NCI-H345 (cell line): ENCODE results near the gene DNTT.
A peak's percentile ranks its signal among the peaks of the same experiment; 100 is the strongest.

Experiments used
- DNase-seq: peaks from one replicate; lab custom pipeline; 2025; lab: John Stamatoyannopoulos, UW

Gene DNTT

DNA sequence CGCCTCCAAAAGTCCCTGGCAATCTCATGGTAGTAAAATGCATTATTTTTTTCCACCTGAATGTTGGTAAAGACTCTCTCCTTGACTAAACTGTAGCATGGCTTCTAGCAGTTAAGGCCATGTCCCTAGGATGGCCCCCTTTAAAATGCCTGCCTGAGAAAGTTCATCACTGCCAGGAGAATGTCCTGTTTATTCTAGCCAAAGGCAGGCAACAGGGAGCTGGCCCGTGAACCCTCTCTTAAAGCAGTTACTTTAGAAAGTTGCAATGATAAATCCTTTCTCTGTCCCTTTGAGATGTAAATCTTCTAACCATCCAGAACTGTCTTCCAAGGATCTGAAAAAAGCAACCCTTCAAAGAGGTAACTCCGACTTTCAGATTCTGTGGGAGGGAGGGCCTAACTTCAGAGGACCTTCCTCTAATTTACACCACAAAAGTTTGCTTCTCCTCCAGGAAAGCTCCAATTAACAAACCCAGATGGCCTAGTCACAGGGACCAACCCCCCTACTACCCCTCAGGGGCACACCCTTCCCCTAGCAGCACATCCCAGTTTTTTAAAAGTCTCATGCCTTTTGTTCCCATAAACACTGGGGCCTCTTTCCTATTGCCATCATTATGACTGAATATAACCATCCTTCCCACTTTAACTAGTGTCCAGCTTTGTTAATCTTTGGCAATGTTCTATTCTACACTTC, 5.5 kb downstream of the DNTT start:
- no peak for DNase-seq

DNA sequence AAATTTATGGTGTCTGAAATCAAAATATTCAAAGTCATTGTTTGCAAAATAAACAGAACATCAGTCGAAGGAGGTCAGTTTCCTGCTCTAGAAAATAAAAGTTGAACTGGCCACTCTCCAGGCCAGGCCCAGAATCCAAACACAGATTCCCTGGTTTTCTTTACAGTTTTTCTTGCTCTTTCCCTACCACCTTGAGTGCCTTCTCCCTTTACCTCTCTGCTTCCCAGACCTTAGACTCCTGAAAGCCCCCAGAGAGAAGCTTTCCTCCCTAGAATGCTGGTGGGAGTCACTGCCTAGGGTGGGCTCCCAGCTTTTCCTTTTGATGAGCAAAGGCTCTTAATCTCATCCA, 6.1 kb downstream of the DNTT start:
- no peak for DNase-seq

DNA sequence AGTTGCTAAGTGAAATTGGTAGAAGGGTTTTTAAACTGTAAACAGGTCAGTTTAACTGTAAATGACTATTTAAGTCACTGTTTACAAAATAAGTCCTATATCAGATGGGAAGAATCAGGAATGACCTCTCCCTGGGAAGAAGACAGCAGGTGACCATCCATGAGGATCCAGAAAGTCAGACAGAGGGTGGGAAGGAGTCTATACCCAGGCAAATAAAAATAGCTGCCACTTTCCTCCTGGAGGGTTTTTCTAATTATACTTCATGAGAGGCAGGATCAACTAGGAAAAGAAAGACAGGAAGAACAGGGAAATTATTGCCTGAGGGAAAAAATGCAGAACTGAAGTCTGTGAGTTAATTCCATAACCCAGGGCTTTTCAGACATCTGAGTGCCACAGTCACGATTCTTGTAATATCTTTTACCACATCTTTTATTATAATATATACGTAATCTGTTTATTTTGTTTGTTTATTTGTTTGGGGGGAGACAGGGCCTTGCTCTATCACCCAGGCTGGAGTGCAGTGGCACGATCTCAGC, 7.0 kb downstream of the DNTT start:
- no peak for DNase-seq

DNA sequence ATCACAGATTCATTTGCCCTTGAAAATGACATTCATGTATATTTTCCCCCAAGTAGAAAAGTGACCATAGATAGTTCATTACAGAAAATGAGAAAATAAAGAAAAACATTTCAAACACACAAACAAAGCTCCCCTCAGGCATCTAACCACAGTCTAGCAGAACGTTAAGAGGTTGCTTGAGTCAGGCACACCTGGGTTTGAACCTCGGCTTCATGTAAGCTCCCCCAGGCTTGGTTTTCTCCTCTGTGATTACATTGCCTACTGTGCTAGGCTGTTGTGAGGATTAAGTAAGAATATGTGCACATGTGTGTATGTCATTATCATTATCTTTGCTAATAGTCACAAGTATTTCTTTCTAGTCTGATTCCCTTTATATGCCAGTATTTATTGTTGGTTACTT, 9.1 kb downstream of the DNTT start:
- DNase-seq = no peak

DNA sequence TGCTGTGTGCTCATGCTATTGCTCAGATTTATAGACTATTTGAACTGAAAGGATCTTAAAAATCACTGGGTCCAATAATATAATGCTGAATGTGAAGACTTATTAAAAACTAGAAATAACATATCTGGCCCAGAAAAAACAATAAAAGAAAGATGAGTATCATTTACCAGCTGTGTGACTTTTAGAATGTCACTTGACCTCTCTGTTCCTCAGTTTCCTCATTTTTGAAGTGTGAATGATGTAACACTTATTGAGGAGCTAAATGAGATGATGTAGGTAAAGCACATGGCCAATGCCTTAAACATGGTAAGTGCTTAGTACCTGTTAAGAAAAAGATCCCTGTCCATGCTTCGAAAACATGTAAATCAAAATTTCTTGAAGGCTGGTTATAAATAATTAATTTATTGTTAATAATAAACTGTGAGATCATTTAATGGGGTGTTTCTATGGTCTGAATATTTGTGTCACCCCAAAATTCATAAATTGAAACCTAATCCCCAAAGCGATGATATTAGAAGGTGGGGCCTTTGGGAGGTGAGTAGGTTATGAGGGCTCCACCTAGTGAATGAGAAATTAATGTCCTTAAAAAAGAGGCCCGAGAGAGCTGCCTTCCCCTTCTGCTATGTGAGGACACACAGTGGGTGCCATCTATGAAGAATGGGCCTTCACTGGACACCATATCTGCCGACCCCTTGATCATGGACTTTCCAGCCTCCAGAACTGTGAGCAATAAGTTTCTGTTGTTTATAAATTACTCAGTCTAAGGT, 13.0 kb downstream of the DNTT start:
- no peak for DNase-seq

DNA sequence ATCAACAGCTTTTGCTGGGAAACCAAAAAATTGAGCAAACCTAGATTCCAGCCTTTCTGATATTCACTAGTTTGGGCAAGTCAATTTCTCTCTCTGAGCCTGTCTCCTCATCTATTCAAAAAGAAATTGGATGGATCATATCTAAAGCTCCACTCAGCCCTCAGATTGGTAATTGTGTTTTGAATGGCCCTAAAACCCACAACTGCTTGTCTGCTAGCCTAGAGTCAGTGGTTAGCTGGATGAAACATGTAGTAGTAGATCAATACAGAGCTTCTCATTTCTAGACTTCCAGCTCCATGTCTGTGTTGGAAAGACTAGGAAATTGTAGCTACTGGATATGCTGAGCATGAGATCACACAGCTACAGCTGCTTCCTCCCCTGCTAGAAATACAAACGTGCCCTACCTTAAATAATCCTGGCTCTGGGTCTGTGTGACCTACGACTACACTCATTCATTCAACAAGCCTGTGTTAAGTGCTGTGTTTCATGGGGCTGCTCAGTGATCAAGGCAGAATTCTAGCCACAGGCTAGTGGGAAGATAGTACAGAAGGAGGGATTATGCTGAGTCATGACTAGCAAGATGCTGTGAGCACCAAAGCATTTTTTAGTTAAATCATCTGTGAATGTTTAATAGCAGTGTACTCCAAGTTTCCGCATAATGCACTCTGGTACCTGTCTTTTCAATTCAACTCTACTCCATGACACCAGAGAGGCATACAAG, 15.7 kb downstream of the DNTT start:
- DNase-seq = no peak

DNA sequence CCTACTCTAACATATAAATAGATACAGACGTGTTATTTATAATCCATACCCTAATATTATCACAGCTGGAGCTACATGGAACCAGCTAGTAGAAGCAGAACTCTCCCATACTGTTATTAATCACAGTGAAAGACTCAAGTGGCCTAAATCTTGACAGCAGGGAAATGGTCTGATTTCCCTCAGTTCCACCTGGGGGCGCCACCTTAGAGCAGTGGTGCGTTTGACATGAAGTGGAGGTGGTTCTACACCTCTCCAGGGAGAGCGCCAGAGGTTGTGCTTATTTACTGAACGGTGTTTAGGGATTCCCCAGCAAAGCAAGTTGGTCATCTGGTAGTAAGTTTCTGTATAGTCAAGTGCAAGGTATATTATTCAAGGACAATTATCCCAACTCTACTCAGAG, 17.6 kb downstream of the DNTT start:
- DNase-seq = no peak

DNA sequence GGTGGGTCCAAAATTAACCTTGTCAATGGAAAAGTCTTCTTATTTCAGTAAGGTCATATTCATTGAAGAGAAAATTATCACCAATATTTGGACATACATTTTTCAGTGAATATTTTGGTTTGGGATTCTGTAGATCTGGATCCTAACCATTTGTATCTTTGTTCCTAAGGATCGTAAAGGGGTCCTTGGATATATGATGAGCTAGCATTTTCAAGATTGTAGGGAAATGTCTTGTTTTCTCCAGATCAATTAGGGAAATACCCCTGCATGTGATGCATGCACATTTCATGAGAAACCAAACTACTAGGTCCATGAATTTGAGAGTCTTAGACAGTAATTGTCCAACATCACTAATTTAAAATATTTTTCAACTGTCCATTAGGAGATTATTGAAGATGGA, 18.0 kb downstream of the DNTT start:
- no peak for DNase-seq

DNA sequence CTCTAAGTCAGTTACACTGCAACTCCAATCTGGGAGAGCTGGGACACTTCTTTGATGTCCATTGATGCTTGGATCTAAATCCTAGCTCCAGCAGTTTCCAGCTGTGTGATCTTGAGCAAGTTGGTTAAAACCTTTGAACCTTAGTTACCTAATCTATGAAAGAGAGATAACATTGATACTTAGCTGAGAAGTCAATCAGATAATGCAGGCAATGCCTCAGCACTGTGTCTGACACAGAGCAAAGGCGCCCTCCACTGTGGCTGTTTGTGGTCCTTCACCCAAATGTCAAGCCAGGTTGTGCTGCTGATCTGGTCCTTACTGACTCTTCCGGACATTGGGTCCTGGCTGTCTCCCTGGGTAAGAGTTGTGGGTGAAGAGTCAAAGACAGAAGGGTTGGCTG, 20.2 kb downstream of the DNTT start:
- DNase-seq = no peak

DNA sequence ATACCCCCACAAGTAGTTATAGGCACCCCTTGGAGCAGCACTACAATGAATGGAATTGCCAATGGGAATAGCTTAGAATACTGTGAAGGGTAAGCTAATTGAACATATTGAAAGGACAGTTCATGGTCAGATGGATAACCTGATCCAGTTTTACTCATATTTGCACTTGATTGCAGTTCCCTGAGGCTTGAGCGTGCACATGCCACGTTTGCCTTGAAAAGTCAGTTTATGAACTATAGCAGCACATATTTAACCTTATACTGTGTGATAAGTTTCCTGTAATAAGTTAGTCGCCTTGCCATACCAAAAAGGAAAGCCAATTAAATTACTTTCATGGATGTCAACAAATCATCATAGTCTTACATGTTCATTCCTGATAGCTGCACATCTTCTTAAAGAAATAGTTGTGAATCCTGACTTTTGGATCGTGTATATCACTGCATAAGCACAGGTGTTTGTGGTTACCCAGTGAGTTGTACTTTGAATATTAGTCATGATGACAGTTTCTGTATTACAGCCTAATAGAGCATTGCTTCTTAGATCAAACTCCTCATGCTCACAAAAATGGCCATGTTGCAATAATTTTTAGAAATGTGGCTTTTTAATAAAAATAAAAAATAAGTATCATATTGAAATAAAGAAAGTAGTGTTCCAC, 21.6 kb downstream of the DNTT start:
- no peak for DNase-seq

DNA sequence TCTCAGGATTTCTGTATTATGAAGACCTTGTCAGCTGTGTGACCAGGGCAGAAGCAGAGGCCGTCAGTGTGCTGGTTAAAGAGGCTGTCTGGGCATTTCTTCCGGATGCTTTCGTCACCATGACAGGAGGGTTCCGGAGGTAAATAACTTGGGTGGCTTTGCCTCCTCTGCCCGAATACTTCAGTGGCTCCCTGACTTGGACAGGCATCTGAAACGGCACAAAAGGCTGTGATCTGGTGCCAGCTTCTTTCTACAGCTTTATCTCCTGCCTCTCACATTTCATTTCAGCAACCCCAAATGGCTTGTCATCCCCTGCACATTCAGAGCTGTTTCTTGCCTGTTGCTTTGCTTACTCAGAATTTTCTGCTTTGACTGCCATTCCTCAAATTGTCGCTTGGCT, 23.2 kb downstream of the DNTT start:
- no peak for DNase-seq

DNA sequence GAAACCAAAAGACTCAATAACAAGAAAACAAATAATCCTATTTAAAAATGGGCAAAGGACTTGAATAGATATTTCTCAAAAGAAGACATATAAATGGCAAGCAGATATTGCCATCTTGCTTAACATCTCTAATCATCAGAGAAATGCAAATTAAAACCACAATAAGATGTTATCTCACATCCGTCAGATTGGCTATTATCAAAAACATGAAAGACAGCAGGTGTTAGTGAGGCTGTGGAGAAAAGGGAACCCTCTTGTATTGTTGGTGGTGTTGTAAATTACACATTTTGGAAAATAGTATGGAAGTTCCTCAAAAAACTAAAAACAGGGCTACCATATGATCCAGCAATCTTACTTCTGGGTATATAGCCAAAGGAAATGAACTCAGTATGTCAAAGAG, 28.9 kb downstream of the DNTT start:
- no peak for DNase-seq

DNA sequence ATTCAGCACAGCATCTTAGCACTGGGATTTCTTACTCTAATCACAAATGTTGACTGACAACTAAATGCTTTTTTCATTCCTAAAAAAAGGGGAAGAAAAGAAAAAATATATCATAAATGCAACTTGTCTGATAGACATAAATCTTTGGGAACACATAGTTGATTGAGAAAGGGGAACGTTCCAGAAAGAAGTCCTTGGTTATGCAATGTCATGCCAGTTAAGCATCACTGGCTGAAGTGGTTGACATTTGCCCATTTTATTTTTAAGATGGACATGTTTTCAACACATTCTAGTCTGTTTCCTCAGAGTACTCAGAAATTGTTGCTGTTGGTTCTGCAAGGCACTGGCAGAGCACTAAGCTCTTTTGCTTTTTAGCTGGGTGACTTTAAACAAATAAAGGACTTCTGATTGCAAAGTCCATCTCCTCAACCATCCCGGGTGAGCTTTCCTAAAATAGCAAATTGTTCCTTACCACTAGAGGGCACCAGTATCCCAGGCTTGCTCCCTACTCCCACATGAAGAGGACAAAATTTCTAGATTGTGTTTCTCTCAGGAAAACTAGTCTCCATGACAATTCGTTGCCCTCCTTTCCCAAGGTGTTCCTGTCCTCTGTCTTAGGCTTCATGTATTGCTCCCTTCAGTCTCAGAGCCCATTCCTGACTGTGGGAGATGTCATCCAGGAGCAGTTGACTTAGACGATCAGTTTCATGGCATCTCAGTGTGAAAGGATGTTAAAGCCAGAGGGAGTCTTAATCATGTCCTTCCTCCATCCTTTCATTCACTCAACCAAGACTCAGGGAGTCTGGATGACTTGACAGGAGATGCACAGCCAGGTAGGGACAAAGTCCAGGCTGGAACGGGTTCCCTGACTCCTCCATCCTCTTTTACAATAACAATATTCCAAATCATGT, 30.6 kb downstream of the DNTT start:
- DNase-seq = peak; percentile 5

DNA sequence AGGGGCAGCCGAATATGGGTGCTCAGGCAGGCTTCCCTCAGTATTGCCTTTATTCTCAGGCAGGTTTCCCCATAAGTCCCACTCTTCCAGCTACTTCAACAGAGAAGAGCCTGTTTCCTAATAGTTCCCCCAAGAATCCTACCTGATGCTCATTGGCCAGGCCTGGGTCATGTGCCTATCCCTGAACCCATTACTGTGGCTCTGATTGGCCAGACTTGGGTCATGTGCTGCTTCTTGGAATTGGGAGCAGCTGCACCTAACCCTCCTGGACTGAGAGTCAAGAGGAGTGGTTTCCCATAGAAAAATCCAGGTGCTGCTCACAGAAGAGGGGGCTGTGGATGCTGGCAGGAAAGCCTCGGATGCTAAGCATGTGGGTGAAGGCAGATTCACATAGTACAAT, 32.9 kb downstream of the DNTT start:
- no peak for DNase-seq

DNA sequence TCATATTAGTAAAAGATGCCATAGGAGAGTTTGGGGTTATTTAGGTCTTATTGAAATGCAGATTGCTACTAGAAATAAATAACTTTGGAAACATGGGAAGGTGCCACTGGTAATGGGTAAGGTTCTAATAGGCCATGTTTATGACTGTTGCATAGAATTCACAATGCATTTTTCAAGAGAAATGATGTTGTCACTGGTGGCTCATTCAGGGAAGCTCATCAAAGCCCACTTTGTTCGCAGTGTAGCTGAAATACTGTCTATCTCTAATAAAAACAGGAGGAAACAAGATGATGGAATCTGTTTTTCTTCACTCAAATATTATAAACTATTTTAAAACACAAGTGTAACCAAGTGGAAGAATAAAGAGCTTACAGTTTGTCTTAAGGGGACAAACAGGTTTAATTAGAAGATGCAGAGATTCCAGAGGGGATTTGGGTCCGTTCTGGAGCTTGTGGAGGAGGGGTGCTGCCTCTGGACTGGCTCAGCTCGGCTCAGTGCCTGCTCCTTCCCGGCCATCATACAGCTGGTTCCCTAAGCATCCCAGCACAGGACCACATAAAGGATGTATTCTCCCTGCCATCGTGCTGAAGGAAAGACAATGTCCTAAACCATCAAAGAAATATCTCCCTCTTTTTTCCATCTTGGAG, 34.2 kb downstream of the DNTT start:
- no peak for DNase-seq

DNA sequence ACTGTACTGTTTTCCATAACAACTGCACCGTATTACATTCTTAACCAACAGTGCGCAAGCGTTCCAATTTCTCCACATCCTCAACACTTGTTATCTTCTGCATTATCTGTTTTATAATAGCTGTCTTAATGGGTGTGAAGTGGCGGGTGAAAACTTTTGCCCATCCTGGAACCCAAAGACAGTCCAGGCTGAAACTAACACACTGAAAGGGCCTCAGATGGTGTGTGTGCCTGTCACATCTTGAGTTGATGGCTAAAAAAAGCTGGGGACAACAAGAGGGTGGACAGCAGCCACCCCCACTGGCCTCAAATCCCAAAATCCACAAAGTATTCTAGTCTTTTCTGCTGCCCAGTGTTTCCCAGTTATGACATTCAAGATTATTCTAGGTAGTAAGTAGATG, 35.1 kb downstream of the DNTT start:
- DNase-seq = no peak

DNA sequence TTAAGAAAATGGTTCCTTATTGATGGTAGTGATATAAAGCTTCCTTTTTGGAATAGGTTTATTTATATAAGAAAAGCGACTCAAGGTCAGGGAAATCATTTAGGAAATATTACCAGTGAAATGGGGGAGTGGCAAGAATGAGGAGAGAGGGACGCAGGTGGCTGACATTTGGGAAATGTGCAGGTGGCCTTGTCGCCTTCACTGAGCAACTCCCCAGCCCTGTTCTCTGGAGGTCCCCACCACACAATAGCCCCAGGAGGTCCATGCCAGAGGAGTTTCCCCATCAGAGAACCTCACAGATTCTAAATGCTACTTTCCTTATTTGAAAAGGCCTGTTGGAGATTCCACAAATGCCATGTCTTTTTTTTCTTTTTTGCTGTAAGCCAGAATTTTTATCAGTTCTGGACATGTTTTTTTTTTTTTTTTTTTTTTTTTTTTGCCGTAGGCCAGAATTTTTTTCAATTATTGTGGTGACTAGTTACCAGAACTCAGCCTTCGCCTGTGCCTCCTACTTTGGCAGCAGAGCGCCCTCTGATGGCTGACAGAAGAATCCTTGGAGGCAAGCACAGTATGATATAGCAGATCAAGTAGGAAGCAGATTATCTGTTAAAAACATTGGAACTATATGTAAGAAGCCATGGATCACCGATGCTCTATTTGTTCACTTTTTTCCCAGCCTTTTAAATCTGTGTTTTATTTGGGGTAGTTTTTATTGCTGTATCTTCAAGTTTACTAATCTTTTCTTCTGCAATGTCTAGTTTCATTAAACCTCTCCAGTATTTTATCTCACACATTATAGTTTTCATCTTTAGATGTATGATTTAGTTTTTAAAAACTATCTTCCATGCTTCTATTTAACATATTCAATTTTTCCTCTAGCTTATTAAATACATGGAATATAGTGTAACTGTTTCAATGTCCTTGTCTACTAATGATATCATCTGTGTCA, 36.0 kb downstream of the DNTT start:
- peak; percentile 35 for DNase-seq

DNA sequence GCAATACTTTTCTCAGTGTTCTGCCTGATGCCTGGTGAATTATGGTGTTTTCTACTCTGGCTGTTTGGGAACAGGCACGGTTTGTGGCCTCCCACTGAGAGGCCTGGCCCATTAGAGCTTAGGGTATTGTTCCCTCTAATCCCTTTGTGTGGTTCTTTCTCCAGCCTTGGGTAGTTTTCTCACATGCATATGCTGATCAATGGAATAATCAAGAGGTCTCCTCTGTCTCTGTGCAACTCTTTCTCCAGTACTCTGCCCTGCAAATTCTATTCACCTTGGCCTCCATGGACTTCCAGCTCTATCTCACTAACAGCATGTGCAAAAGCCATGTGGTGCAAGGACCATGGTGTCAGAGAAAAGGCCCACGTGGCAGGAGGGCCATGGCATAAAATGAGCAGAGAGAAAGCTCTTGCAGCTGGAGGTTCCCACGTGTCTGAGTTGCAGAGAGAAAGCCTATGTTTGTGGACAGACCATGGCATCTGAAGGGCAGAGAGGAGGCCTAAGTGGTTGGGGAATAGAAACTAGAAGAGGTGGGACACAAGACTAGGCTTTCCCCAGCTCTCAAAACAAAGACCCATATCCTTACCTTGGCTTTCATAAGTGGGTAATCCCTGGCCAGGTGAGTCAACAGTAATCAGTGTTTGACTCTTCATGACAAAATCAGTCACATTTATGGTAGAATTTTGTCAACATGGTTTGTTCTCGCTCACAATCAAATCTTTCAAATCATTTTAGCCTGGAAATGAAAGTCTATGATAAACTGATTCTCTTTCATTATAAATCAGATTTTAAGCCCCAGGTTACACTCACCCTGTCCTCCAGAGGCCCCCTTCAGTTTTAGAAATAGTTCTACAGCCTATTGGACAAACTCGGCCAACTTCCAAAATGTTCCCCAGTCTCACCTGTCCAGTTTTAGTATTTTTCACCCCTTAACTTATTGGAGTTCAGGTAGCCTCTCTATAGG, 37.3 kb downstream of the DNTT start:
- DNase-seq = no peak

DNA sequence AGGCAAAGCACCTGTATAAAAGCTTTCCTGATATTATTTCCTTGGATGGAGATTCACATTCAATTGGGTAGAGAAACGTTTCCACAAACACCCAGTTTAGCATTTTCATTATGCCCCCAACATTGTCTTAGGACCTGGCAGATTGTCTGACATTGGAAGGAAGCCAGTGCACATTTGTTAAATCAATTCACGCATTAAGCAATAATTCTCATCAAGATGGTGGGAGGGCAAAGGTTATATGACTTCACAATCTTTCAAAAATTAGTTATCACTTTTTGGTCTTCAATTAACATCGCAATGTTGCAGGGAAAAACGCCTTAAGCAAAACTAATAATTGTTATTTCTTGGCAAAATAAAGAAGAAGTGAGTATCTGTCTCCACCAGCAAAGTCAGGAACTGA, 38.2 kb downstream of the DNTT start:
- DNase-seq = no peak
